Endodermal cell (in vitro differentiated cells): Measurements from ENCODE around the gene DNM2. TPM values are rescaled to one million over a fixed set of nuclear protein-coding genes. Genes with fewer than 3 reads are reported as not detected.
A peak's percentile ranks its signal among the peaks of the same experiment; 100 is the strongest.

Experiments
- DNase-seq: peaks from one replicate; pipeline ENCODE4 v3.0.0-alpha.2; 2017
- H3K27ac ChIP-seq: 2 replicates; pipeline ENCODE4 v1.5.1; 2013; ENCODE audit warnings: mild to moderate bottlenecking, low read depth, low read length, moderate library complexity
- H3K27me3 ChIP-seq: 2 replicates; pipeline ENCODE4 v1.6.1; 2013; ENCODE audit warnings: mild to moderate bottlenecking, low read length, moderate library complexity; ENCODE audit not compliant: insufficient read depth, control insufficient read depth, poor library complexity, severe bottlenecking
- H3K36me3 ChIP-seq: 2 replicates; pipeline ENCODE4 v1.7.0; 2013; ENCODE audit warnings: mild to moderate bottlenecking, low read length, moderate library complexity; ENCODE audit not compliant: control insufficient read depth, insufficient read depth
- H3K4me1 ChIP-seq: one replicate; pipeline ENCODE4 v1.7.0; 2013; ENCODE audit warnings: low read length; ENCODE audit not compliant: control insufficient read depth, insufficient read depth
- H3K4me3 ChIP-seq: 2 replicates; pipeline ENCODE4 v1.5.1; 2013; ENCODE audit warnings: mild to moderate bottlenecking, low read length, moderate library complexity
- H3K9ac ChIP-seq: 2 replicates; pipeline ENCODE4 v1.6.1; 2013; ENCODE audit warnings: mild to moderate bottlenecking, low read length, moderate library complexity; ENCODE audit not compliant: poor library complexity, severe bottlenecking; ENCODE audit errors: extremely low read depth
- H3K9me3 ChIP-seq: 2 replicates; pipeline ENCODE4 v1.6.1; 2013; ENCODE audit warnings: mild to moderate bottlenecking, low read length, moderate library complexity; ENCODE audit not compliant: control insufficient read depth
- H3K27ac Mint-ChIP-seq: 2 replicates; pipeline ENCODE4 v1.8.0; 2020; ENCODE audit warnings: mixed read lengths
- H3K27me3 Mint-ChIP-seq: 2 replicates; pipeline ENCODE4 v1.8.0; 2021; ENCODE audit warnings: mild to moderate bottlenecking, mixed read lengths; ENCODE audit not compliant: insufficient read depth
- H3K36me3 Mint-ChIP-seq: 2 replicates; pipeline ENCODE4 v1.8.0; 2020; ENCODE audit warnings: low read depth, mixed read lengths
- H3K4me1 Mint-ChIP-seq: 2 replicates; pipeline ENCODE4 v1.8.0; 2020; ENCODE audit warnings: mixed read lengths
- H3K4me3 Mint-ChIP-seq: 2 replicates; pipeline ENCODE4 v1.8.0; 2020; ENCODE audit warnings: mild to moderate bottlenecking, moderate library complexity, mixed read lengths
- H3K9me3 Mint-ChIP-seq: 2 replicates; pipeline ENCODE4 v1.8.0; 2020; ENCODE audit warnings: mild to moderate bottlenecking, mixed read lengths
- WGBS, 2 experiments: methylation state at CpG; one replicate each; pipeline versions ENCODE4 v1.1.5 to v1.1.7; 2013; ENCODE audit warnings: missing lambda C conversion rate in 2 of 2, mixed read lengths in 1 of 2; ENCODE audit not compliant: insufficient coverage in 1 of 2, insufficient read length in 1 of 2; 5-methylcytosine and 5-hydroxymethylcytosine counted together
- total RNA-seq, 2 donors: library from RNA; stranded (reverse); fragmentation: NEBNext Ultra II Directional in 1 of 2; extraction: Animal tissue kit (Norgen Biotek cat#: 25700) in 1 of 2; gene quantifications; 2 replicates in 1 of 2; 3 replicates in 1 of 2; pipeline ENCODE4 v1.2.1, GENCODE V29; 2021
- TF ChIP-seq, protein P1 (sequence below): fragments of 200-600 bp; sonication (generic); conservative IDR thresholded peaks from 2 replicates; pipeline ENCODE4 v1.5.0; 2021; ENCODE audit warnings: antibody characterized with exemption, mild to moderate bottlenecking

The DNM2 gene
- total RNA-seq, 2 donors from 2014 or later, result 118 to 136 TPM

DNA sequence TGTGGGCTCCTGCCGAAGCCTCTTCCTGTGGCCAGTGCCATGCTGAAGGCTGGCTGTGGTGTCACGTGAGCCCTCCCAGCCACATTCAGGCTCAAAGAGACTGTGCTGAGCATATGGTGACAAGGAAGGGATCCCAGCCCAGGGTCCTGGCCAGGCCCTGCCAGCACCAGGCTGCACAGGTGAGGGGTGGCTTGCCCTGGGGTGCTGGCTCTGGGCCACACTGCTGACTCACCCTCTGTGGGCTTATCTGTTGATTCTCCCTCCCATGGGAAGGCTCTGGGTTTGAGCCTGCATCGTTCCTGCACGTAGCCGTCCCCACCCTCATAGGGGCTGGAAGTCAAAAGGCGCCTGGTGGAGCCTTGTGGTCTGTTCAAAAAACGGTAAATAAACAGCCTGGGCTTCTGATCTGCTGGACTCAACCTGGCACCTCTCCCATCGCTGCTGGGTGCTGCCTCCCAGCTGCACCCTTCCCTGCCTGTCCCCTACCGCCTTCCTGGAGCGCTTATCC lies 31.1 kb downstream of the DNM2 start:
- H3K36me3 Mint-ChIP-seq, result peaks cover 12% of the 10 kb centered on the region
- TF ChIP-seq, protein P1, sequence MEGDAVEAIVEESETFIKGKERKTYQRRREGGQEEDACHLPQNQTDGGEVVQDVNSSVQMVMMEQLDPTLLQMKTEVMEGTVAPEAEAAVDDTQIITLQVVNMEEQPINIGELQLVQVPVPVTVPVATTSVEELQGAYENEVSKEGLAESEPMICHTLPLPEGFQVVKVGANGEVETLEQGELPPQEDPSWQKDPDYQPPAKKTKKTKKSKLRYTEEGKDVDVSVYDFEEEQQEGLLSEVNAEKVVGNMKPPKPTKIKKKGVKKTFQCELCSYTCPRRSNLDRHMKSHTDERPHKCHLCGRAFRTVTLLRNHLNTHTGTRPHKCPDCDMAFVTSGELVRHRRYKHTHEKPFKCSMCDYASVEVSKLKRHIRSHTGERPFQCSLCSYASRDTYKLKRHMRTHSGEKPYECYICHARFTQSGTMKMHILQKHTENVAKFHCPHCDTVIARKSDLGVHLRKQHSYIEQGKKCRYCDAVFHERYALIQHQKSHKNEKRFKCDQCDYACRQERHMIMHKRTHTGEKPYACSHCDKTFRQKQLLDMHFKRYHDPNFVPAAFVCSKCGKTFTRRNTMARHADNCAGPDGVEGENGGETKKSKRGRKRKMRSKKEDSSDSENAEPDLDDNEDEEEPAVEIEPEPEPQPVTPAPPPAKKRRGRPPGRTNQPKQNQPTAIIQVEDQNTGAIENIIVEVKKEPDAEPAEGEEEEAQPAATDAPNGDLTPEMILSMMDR, result no peak
- H3K27ac Mint-ChIP-seq, result peak overlapping the region; percentile 87
- H3K9me3 ChIP-seq, result no peaks in the 10 kb centered on the region
- H3K27me3 Mint-ChIP-seq, result no peaks in the 10 kb centered on the region
- H3K4me3 Mint-ChIP-seq, result no peak overlapping the region
- H3K9ac ChIP-seq, result no peak overlapping the region
- H3K9me3 Mint-ChIP-seq, result no peaks in the 10 kb centered on the region
- no peaks in the 10 kb centered on the region for H3K27me3 ChIP-seq
- H3K27ac ChIP-seq, result peak overlapping the region; percentile 22
- H3K4me1 Mint-ChIP-seq, result peaks cover 7% of the 10 kb centered on the region
- 90 to 91% methylated on average over 8 to 10 of the region's 10 CpGs for WGBS, 2 experiments
- no peak for DNase-seq
- H3K4me1 ChIP-seq, result no peaks in the 10 kb centered on the region
- no peak overlapping the region for H3K4me3 ChIP-seq
- no peaks in the 10 kb centered on the region for H3K36me3 ChIP-seq

DNA sequence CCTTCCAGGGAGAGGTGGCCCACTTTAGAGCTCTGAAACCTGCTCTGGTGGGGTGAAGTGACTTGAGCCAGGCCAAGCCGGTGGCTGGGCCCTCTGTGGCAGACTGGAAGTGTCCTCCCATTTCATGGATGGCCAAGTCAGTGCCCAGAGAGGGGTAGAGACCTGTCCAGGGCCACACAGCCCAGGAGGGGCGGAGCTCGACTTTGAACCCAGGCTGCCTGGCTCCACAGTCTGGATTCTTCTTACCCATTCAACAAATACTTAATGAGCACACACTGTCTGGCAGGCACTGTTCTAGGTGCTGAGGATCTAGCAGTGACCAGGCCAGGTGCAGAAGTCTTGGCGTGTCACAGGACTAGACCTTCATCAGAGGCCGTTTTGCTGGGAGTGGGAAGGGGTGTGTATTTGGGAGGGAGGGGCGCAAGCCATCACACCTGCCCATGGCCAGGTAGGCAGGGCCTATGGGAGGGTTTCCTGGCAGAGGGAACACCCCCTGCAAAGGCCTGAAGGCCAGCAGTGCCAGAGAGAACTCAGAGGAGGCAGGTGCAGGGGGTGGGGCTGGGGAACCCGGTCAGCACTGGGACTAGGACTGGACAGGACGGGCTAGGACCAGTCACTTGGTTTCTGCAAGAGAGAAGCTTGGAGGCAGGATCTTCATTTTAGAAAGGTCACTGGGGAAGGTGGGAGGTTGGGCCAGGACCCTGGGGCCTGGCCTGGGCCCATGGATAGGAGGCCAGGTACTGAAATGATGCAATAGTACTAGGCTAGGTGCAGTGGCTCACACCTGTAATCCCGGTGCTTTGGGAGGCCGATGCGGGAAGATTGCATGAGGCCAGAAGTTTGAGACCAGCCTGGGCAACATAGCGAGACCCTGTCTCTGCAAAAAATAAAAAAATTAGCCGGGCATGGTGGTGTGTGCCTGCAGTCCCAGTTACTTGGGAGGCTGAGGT lies 31.8 kb downstream of the DNM2 start:
- Histone ChIP-seq H3K4me1 (no peaks in the 10 kb centered on the region), H3K27ac (no peak overlapping the region), H3K9ac (no peak overlapping the region), H3K4me3 (no peak overlapping the region), H3K27me3 (no peaks in the 10 kb centered on the region), H3K9me3 (no peaks in the 10 kb centered on the region), H3K36me3 (no peaks in the 10 kb centered on the region)
- Mint-ChIP-seq H3K9me3 (no peaks in the 10 kb centered on the region), H3K27ac (peak overlapping the region; percentile 73), H3K27me3 (no peaks in the 10 kb centered on the region), H3K4me3 (no peak overlapping the region), H3K36me3 (peaks cover 10% of the 10 kb centered on the region), H3K4me1 (peaks cover 7% of the 10 kb centered on the region)
- WGBS, 2 experiments, result 94 to 95% methylated on average over 8 to 13 of the region's 13 CpGs
- TF ChIP-seq, protein P1, result no peak
- no peak for DNase-seq

DNA sequence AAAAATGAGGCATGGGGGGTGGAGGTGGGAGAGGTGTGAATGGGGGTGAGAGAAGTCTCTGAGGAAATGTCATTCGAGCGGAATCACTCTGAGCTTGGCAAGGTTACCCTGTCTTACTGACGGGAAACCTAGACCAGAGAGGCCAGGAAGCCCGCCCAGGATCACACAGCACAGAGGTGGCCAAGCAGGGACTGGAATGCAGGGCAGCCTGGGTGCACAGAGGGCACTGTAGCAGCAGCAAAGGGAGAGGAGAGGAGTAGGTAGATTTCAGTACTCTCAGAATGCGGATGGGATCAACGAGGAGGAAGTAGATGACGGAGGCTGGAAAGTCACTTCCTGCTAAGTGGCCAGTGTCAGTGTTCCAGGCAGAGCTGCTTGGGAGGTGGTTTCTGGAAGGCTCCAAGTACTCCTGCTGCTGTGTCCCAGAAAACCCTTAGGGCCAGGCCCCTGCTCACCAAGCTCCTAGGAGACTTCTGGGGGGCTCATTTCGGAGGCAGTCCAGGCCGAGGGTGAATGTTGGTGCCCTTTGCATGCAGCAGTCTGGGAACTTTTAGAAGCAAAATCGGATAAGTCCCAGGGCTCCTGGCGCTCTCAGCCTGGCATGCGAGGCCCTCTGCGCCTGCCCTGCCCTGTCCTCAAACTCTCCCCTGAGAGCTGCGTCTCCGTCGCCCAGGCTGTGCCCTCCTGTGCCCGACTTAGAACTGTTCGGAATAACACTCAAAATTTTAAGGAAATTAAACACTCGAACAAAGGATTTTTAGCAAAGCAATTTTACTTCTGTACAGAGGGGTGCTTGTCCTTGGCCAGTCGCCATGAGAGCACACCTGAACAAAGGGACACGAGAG lies 33.5 kb downstream of the DNM2 start:
- no peak for DNase-seq
- no peak overlapping the region for H3K9ac ChIP-seq
- H3K27ac ChIP-seq, result peak overlapping the region; percentile 53
- WGBS, 2 experiments, result 91% methylated on average over 20 to 21 of the region's 21 CpGs
- peaks cover 11% of the 10 kb centered on the region for H3K4me1 Mint-ChIP-seq
- H3K4me3 ChIP-seq, result no peak overlapping the region
- no peaks in the 10 kb centered on the region for H3K27me3 Mint-ChIP-seq
- no peaks in the 10 kb centered on the region for H3K27me3 ChIP-seq
- peaks cover 5% of the 10 kb centered on the region for H3K36me3 Mint-ChIP-seq
- H3K4me1 ChIP-seq, result no peaks in the 10 kb centered on the region
- no peak overlapping the region for H3K4me3 Mint-ChIP-seq
- no peaks in the 10 kb centered on the region for H3K9me3 ChIP-seq
- no peaks in the 10 kb centered on the region for H3K9me3 Mint-ChIP-seq
- TF ChIP-seq, protein P1, result no peak
- peaks cover 5% of the 10 kb centered on the region for H3K36me3 ChIP-seq
- peak overlapping the region; percentile 75 for H3K27ac Mint-ChIP-seq
